GM23338 (cell line): ENCODE measurements around the gene RBL2. TPM values are rescaled to one million over a fixed set of nuclear protein-coding genes. Genes with fewer than 3 reads are reported as not detected.

Source experiments
- ATAC-seq: fragments of 200-7000 bp; cut with Tn5 transposase; 3 replicates; pipeline ENCODE4 v1.9.1; 2020
- DNase-seq: peaks from one replicate; pipeline ENCODE4 v3.0.0-alpha.2; 2015; ENCODE audit warnings: low spot score
- H2AFZ ChIP-seq: fragments of 200-600 bp; sonication (generic); 2 replicates; pipeline ENCODE4 v1.8.0; 2016; ENCODE audit warnings: antibody characterized with exemption, mild to moderate bottlenecking, moderate library complexity
- H3F3A ChIP-seq: fragments of 200-600 bp; sonication (generic); replicated peaks from 2 replicates; pipeline ENCODE4 v1.8.0; 2017; ENCODE audit warnings: antibody characterized with exemption, mixed run types, low read depth
- H3K27ac ChIP-seq: fragments of 200-600 bp; sonication (generic); 2 replicates; pipeline ENCODE4 v1.6.1; 2016; ENCODE audit warnings: low read depth
- H3K27me3 ChIP-seq: fragments of 200-600 bp; sonication (generic); 2 replicates; pipeline ENCODE4 v1.8.0; 2016; ENCODE audit warnings: mild to moderate bottlenecking, mixed run types, moderate library complexity; ENCODE audit not compliant: insufficient read depth
- H3K36me3 ChIP-seq: fragments of 200-600 bp; sonication (generic); 2 replicates; pipeline ENCODE4 v1.8.0; 2016; ENCODE audit warnings: mild to moderate bottlenecking; ENCODE audit not compliant: insufficient read depth
- H3K4me1 ChIP-seq: fragments of 200-600 bp; sonication (generic); 2 replicates; pipeline ENCODE4 v1.8.0; 2016; ENCODE audit warnings: mild to moderate bottlenecking, moderate library complexity; ENCODE audit not compliant: insufficient read depth
- H3K4me2 ChIP-seq: fragments of 200-600 bp; sonication (generic); 2 replicates; pipeline ENCODE4 v1.7.1; 2017; ENCODE audit warnings: mixed run types
- H3K4me3 ChIP-seq: fragments of 200-600 bp; sonication (generic); 2 replicates; pipeline ENCODE4 v1.6.1; 2016; ENCODE audit warnings: mixed run types
- H3K79me2 ChIP-seq: fragments of 200-600 bp; sonication (generic); replicated peaks from 2 replicates; pipeline ENCODE4 v1.8.0; 2017; ENCODE audit warnings: mild to moderate bottlenecking; ENCODE audit not compliant: insufficient read depth
- H3K9me2 ChIP-seq: fragments of 200-600 bp; sonication (generic); 2 replicates; pipeline ENCODE4 v1.8.0; 2017; ENCODE audit not compliant: insufficient read depth
- H4K20me1 ChIP-seq: fragments of 200-600 bp; sonication (generic); replicated peaks from 2 replicates; pipeline ENCODE4 v1.8.0; 2017; ENCODE audit warnings: mild to moderate bottlenecking; ENCODE audit not compliant: insufficient read depth
- H3K27ac Mint-ChIP-seq: 2 replicates; pipeline ENCODE4 v1.8.0; 2020; ENCODE audit warnings: inconsistent platforms, mild to moderate bottlenecking, moderate library complexity, mixed read lengths
- H3K27me3 Mint-ChIP-seq: 3 replicates; pipeline ENCODE4 v1.8.0; 2022; ENCODE audit warnings: low read depth, mild to moderate bottlenecking, moderate library complexity, mixed read lengths, inconsistent platforms; ENCODE audit not compliant: insufficient read depth, poor library complexity
- H3K36me3 Mint-ChIP-seq: 3 replicates; pipeline ENCODE4 v1.8.0; 2021; ENCODE audit warnings: low read depth, mild to moderate bottlenecking, inconsistent platforms, moderate library complexity, mixed read lengths
- H3K4me1 Mint-ChIP-seq: 3 replicates; pipeline ENCODE4 v1.8.0; 2020; ENCODE audit warnings: mild to moderate bottlenecking, inconsistent platforms, mixed read lengths
- H3K4me3 Mint-ChIP-seq: 3 replicates; pipeline ENCODE4 v1.8.0; 2021; ENCODE audit warnings: moderate library complexity, mild to moderate bottlenecking, inconsistent platforms, mixed read lengths
- H3K9me3 Mint-ChIP-seq: 3 replicates; pipeline ENCODE4 v1.8.0; 2020; ENCODE audit warnings: moderate library complexity, mild to moderate bottlenecking, inconsistent platforms, mixed read lengths
- CREB1 ChIP-seq: fragments of 250-450 bp; sonication (Bioruptor Pico); IDR thresholded peaks from 2 replicates; pipeline ENCODE4 v1.5.0; 2020; ENCODE audit warnings: low read depth, mild to moderate bottlenecking, moderate library complexity
- CTCF ChIP-seq, 2 experiments: fragments of 200-600 bp in 1 of 2; sonication (generic) in 1 of 2; conservative IDR thresholded peaks; 2 replicates each; pipeline versions ENCODE4 v1.5.1 to v1.6.1; 2016 to 2017; ENCODE audit warnings: antibody characterized with exemption in 2 of 2, low read depth in 2 of 2, mild to moderate bottlenecking in 2 of 2, moderate library complexity in 1 of 2
- ETS1 ChIP-seq: IDR thresholded peaks from 2 replicates; pipeline ENCODE4 v1.6.1; 2016; ENCODE audit warnings: antibody characterized with exemption
- EZH2 ChIP-seq: fragments of 200-600 bp; sonication (generic); IDR thresholded peaks from one replicate; pipeline ENCODE4 v1.8.0; 2017; ENCODE audit warnings: antibody characterized with exemption, mild to moderate bottlenecking, low read depth; ENCODE audit not compliant: unreplicated experiment
- EZH2phosphoT487 ChIP-seq: fragments of 200-600 bp; sonication (generic); IDR thresholded peaks from one replicate; pipeline ENCODE4 v1.8.1; 2018; ENCODE audit warnings: antibody characterized with exemption; ENCODE audit not compliant: unreplicated experiment
- JUNB ChIP-seq: IDR thresholded peaks from one replicate; pipeline ENCODE4 v1.6.1; 2016; ENCODE audit warnings: antibody characterized with exemption; ENCODE audit not compliant: unreplicated experiment
- NANOG ChIP-seq: IDR thresholded peaks from 2 replicates; pipeline ENCODE4 v1.6.1; 2016; ENCODE audit warnings: antibody characterized with exemption, borderline replicate concordance
- POLR2AphosphoS5 ChIP-seq: IDR thresholded peaks from 2 replicates; pipeline ENCODE4 v1.6.1; 2016; ENCODE audit warnings: antibody characterized with exemption, low read depth
- REST ChIP-seq: IDR thresholded peaks from one replicate; pipeline ENCODE4 v1.6.1; 2018; ENCODE audit warnings: antibody characterized with exemption; ENCODE audit not compliant: unreplicated experiment
- STAT1 ChIP-seq: IDR thresholded peaks from one replicate; pipeline ENCODE4 v1.6.1; 2016; ENCODE audit warnings: antibody characterized with exemption; ENCODE audit not compliant: unreplicated experiment
- ZNF114 ChIP-seq: fragments of 250-450 bp; sonication (Bioruptor Pico); IDR thresholded peaks from 2 replicates; pipeline ENCODE4 v1.5.0; 2020; ENCODE audit warnings: mild to moderate bottlenecking, moderate library complexity
- ZNF331 ChIP-seq: fragments of 250-450 bp; sonication (Bioruptor Pico); IDR thresholded peaks from 2 replicates; pipeline ENCODE4 v1.5.0; 2020; ENCODE audit warnings: low read depth, mild to moderate bottlenecking, moderate library complexity
- ZNF462 ChIP-seq: fragments of 250-450 bp; sonication (Bioruptor Pico); IDR thresholded peaks from 2 replicates; pipeline ENCODE4 v1.5.0; 2020; ENCODE audit warnings: mild to moderate bottlenecking, moderate library complexity
- polyA plus RNA-seq: library from polyadenylated mRNA; unstranded; fragments of >200 nt; fragmentation: Nextera tagmentation; extraction: Ambion mirVana; gene quantifications from 2 replicates; pipeline ENCODE4 v1.2.1, GENCODE V29; 2016
- total RNA-seq: library from RNA; depleted of rRNA; stranded (reverse); fragments of >200 nt; shearing (Covaris generic); gene quantifications from 2 replicates; pipeline ENCODE4 v1.2.3, GENCODE V29; 2014

RBL2 gene
- total and polyA plus RNA-seq, 2 experiments from 2014 or later, result 15.4 to 43.3 TPM

GRCh38 chr16:53492503-53492902 lies 58.2 kb downstream of the RBL2 start (continued):
- TF ChIP-seq NANOG (no peak), JUNB (no peak), POLR2AphosphoS5 (no peak)

GRCh38 chr16:53494636-53495035 lies 60.4 kb downstream of the RBL2 start:
- peaks cover 50% of the 10 kb centered on the region for H3K36me3 ChIP-seq
- no peak for ATAC-seq
- H3K27me3 ChIP-seq, result no peaks in the 10 kb centered on the region
- no peak overlapping the region for H3K4me3 ChIP-seq
- no peak overlapping the region for H2AFZ ChIP-seq
- peaks cover 11% of the 10 kb centered on the region; the same call in 1 of the 2 replicates for H3K79me2 ChIP-seq
- Mint-ChIP-seq H3K9me3 (no peaks in the 10 kb centered on the region), H3K4me3 (no peak overlapping the region), H3K4me1 (no peaks in the 10 kb centered on the region), H3K36me3 (peaks cover 57% of the 10 kb centered on the region), H3K27me3 (peaks cover 3% of the 10 kb centered on the region), H3K27ac (no peak overlapping the region)
- TF ChIP-seq EZH2, result no peak
- no peak for TF ChIP-seq ZNF462 (CRISPR knock-in tag)
- no peak for TF ChIP-seq EZH2phosphoT487
- no peak for TF ChIP-seq ZNF331 (CRISPR knock-in tag)
- no peak for TF ChIP-seq POLR2AphosphoS5
- TF ChIP-seq CTCF (conservative IDR thresholded peaks at IDR 0.05; ENCODE audit: low read depth in 2 of 2), result no peak
- no peak for TF ChIP-seq STAT1
- no peak for TF ChIP-seq ZNF114
- no peak for TF ChIP-seq CREB1 (CRISPR knock-in tag)
- no peak for TF ChIP-seq JUNB
- no peak for TF ChIP-seq ETS1
- TF ChIP-seq NANOG, result no peak
- no peak for TF ChIP-seq REST
- no peaks in the 10 kb centered on the region for H3K9me2 ChIP-seq
- DNase-seq, result no peak
- no peaks in the 10 kb centered on the region for H4K20me1 ChIP-seq
- H3K4me2 ChIP-seq, result no peak overlapping the region
- H3K27ac ChIP-seq, result no peak overlapping the region
- H3F3A ChIP-seq, result no peaks in the 10 kb centered on the region
- H3K4me1 ChIP-seq, result no peaks in the 10 kb centered on the region
